Loucy (cell line): ENCODE data around the gene BCAN.

Experiments
- EZH2phosphoT487 ChIP-seq: fragments of 200-600 bp; IDR thresholded peaks from 2 replicates; pipeline ENCODE4 v1.6.1; 2018; ENCODE audit warnings: antibody characterized with exemption, mild to moderate bottlenecking, moderate library complexity, borderline replicate concordance
- TF ChIP-seq, protein P1 (sequence below): fragments of 200-600 bp; sonication (generic); conservative IDR thresholded peaks from 2 replicates; pipeline ENCODE4 v1.5.1; 2014; ENCODE audit warnings: mild to moderate bottlenecking, antibody characterized with exemption, low read length

GRCh38 chr1:156643049-156643777, 1.3 kb downstream of the BCAN start:
- TF ChIP-seq, protein P1, sequence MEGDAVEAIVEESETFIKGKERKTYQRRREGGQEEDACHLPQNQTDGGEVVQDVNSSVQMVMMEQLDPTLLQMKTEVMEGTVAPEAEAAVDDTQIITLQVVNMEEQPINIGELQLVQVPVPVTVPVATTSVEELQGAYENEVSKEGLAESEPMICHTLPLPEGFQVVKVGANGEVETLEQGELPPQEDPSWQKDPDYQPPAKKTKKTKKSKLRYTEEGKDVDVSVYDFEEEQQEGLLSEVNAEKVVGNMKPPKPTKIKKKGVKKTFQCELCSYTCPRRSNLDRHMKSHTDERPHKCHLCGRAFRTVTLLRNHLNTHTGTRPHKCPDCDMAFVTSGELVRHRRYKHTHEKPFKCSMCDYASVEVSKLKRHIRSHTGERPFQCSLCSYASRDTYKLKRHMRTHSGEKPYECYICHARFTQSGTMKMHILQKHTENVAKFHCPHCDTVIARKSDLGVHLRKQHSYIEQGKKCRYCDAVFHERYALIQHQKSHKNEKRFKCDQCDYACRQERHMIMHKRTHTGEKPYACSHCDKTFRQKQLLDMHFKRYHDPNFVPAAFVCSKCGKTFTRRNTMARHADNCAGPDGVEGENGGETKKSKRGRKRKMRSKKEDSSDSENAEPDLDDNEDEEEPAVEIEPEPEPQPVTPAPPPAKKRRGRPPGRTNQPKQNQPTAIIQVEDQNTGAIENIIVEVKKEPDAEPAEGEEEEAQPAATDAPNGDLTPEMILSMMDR = no peak
- TF ChIP-seq EZH2phosphoT487 = no peak
